Natural killer cell (primary cell): ENCODE results near the gene GFOD1. TPM values are rescaled to one million over a fixed set of nuclear protein-coding genes. Genes with fewer than 3 reads are reported as not detected.

Source experiments
- ATAC-seq, 3 donors: fragments of 150-1000 bp in 2 of 3; fragments of 200-7000 bp in 1 of 3; cut with Tn5 transposase; 1 replicate in 1 of 3; 2 replicates in 2 of 3; pipeline ENCODE4 v1.10.0; 2021; ENCODE audit warnings: mild to moderate bottlenecking in 2 of 3, moderate library complexity in 2 of 3
- DNase-seq, 2 donors: peaks; one replicate each; pipeline versions ENCODE4 v3.0.0 to v3.0.0-alpha.2; 2013 to 2021; ENCODE audit warnings: mixed read lengths in 1 of 2
- H3K27ac ChIP-seq: one replicate; pipeline ENCODE4 v1.5.1; 2013; ENCODE audit warnings: mild to moderate bottlenecking, low read length
- H3K27me3 ChIP-seq: one replicate; pipeline ENCODE4 v1.6.1; 2013; ENCODE audit warnings: low read length; ENCODE audit not compliant: control insufficient read depth, insufficient read depth
- H3K36me3 ChIP-seq: one replicate; pipeline ENCODE4 v1.6.1; 2013; ENCODE audit warnings: low read length; ENCODE audit not compliant: control insufficient read depth, insufficient read depth
- H3K4me1 ChIP-seq: one replicate; pipeline ENCODE4 v1.6.1; 2013; ENCODE audit warnings: low read length; ENCODE audit not compliant: control insufficient read depth, insufficient read depth
- H3K4me3 ChIP-seq: one replicate; pipeline ENCODE4 v1.5.1; 2013; ENCODE audit warnings: low read length
- H3K9me3 ChIP-seq: one replicate; pipeline ENCODE4 v1.6.1; 2013; ENCODE audit warnings: low read length; ENCODE audit not compliant: control insufficient read depth, insufficient read depth
- H3K27ac Mint-ChIP-seq, 2 donors: one replicate each; pipeline ENCODE4 v1.8.0; 2022; ENCODE audit warnings: mild to moderate bottlenecking in 2 of 2, mixed read lengths in 2 of 2, moderate library complexity in 1 of 2
- H3K27me3 Mint-ChIP-seq, 2 donors: one replicate each; pipeline ENCODE4 v1.8.0; 2022; ENCODE audit warnings: low read depth in 2 of 2, mixed read lengths in 2 of 2
- H3K36me3 Mint-ChIP-seq: one replicate; pipeline ENCODE4 v1.8.0; 2022; ENCODE audit warnings: mixed read lengths
- H3K4me1 Mint-ChIP-seq, 2 donors: one replicate each; pipeline ENCODE4 v1.8.0; 2022; ENCODE audit warnings: mixed read lengths in 2 of 2
- H3K4me3 Mint-ChIP-seq: one replicate; pipeline ENCODE4 v1.8.0; 2022; ENCODE audit warnings: mild to moderate bottlenecking, moderate library complexity, mixed read lengths
- H3K9me3 Mint-ChIP-seq, 2 donors: one replicate each; pipeline ENCODE4 v1.8.0; 2022; ENCODE audit warnings: mixed read lengths in 2 of 2
- CTCF ChIP-seq: fragments of 200-600 bp; IDR thresholded peaks from one replicate; pipeline ENCODE4 v1.8.0; 2022; ENCODE audit warnings: antibody characterized with exemption
- WGBS: methylation state at CpG from one replicate; pipeline ENCODE4 v1.1.7; 2013; ENCODE audit warnings: missing lambda C conversion rate; ENCODE audit not compliant: insufficient coverage; 5-methylcytosine and 5-hydroxymethylcytosine counted together
- intact Hi-C: fragments of 100-400 bp; cut with micrococcal nuclease; formaldehyde crosslinking; loops from one replicate; pipeline ENCODE4 v1.14.2; 2022
- total RNA-seq, 4 donors: library from RNA; stranded (reverse); fragments of 120-200 nt in 1 of 4; gene quantifications; one replicate each; pipeline versions ENCODE4 v1.2.3 to v1.2.4, GENCODE V29; 2013 to 2022

The GFOD1 gene
- total RNA-seq, 3 donors from 2014 or later (not counting 1 experiment from before 2014, with no cell fraction given): 59.7 to 74.5 (median 71.2) TPM

- Mint-ChIP-seq H3K27ac (peak overlapping the region; percentile 75 to 83), H3K36me3 (no peaks in the 10 kb centered on the region), H3K4me1 (peaks cover 17 to 24% of the 10 kb centered on the region in 2 donors), H3K9me3 (no peaks in the 10 kb centered on the region), H3K27me3 (no peaks in the 10 kb centered on the region), H3K4me3 (peak overlapping the region; percentile 14)
- WGBS: 77% methylated on average over 4 of the region's 4 CpGs
- DNase-seq (no peak), ATAC-seq (no peak)
- intact Hi-C loops: loop anchor here (5.0 kb wide), 2 partner anchors 40 to 100 kb away; partner anchors contain the start of gene GFOD1
- Histone ChIP-seq H3K4me1 (peaks cover 19% of the 10 kb centered on the region), H3K36me3 (no peaks in the 10 kb centered on the region), H3K27me3 (no peaks in the 10 kb centered on the region), H3K4me3 (no peak overlapping the region), H3K27ac (peak overlapping the region; percentile 75), H3K9me3 (no peaks in the 10 kb centered on the region)
- TF ChIP-seq CTCF: no peak
Observed at GRCh38 chr6:13527671-13528056, 40.3 kb upstream of the GFOD1 start.

GRCh38 chr6:13526727-13527670, 39.6 kb upstream of the GFOD1 start:
- Histone ChIP-seq H3K27ac (peak overlapping the region; percentile 75), H3K4me1 (peaks cover 19% of the 10 kb centered on the region), H3K27me3 (no peaks in the 10 kb centered on the region), H3K9me3 (no peaks in the 10 kb centered on the region), H3K4me3 (no peak overlapping the region), H3K36me3 (no peaks in the 10 kb centered on the region)
- Mint-ChIP-seq H3K9me3 (no peaks in the 10 kb centered on the region), H3K4me1 (peaks cover 17 to 24% of the 10 kb centered on the region in 2 donors), H3K4me3 (peak overlapping the region; percentile 87), H3K27me3 (no peaks in the 10 kb centered on the region), H3K36me3 (no peaks in the 10 kb centered on the region), H3K27ac (peak overlapping the region; percentile 75 to 83)
- intact Hi-C loops: loop anchor here (5.0 kb wide), 2 partner anchors 40 to 100 kb away; partner anchors contain the start of gene GFOD1
- whole genome bisulfite sequencing: 31% methylated on average over 17 of the region's 17 CpGs
- TF ChIP-seq CTCF: no peak
- peak; percentile 27 to 62 for DNase-seq
- ATAC-seq: peak; percentile 86 to 91 (median 86)

DNA sequence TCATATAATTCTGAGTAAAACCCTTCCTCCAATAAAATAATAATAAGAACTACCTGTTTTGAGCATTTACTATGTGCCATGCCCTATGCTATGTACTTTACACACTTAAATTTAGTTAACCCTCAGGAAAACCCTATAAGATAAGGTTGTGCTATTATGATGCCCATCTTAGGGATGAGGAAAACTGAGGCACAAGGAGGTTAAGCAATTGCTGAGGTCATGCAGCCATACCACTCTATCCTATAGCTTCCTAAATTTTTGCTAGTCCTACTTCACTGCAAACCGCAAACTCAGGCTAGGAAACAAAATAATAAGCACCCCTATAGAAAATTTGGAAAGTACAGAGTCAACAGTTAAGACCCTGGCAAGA, 38.9 kb upstream of the GFOD1 start:
- no peaks in the 10 kb centered on the region for H3K27me3 Mint-ChIP-seq
- H3K27ac ChIP-seq: peak overlapping the region; percentile 55
- 57% methylated on average over 1 of the region's 1 CpG for WGBS
- peaks cover 19% of the 10 kb centered on the region for H3K4me1 ChIP-seq
- TF ChIP-seq CTCF: no peak
- peak overlapping the region; percentile 87 for H3K4me3 Mint-ChIP-seq
- no peaks in the 10 kb centered on the region for H3K27me3 ChIP-seq
- peak overlapping the region; percentile 75 to 83 for H3K27ac Mint-ChIP-seq
- intact Hi-C loops: loop anchor here (5.0 kb wide), 2 partner anchors 39 to 99 kb away; partner anchors contain the start of gene GFOD1
- no peak overlapping the region for H3K4me3 ChIP-seq
- ATAC-seq (no peak), DNase-seq (no peak)
- H3K9me3 ChIP-seq: no peaks in the 10 kb centered on the region
- no peaks in the 10 kb centered on the region for H3K36me3 Mint-ChIP-seq
- H3K36me3 ChIP-seq: no peaks in the 10 kb centered on the region
- H3K4me1 Mint-ChIP-seq: peaks cover 17 to 24% of the 10 kb centered on the region in 2 donors
- H3K9me3 Mint-ChIP-seq: no peaks in the 10 kb centered on the region
